GM18907 (cell line): ENCODE data around the gene NKX6-2.

Experiments
- ATAC-seq: cut with Tn5 transposase; IDR thresholded peaks from one replicate; pipeline ENCODE4 v1.9.1; 2021; ENCODE audit warnings: mild to moderate bottlenecking, moderate library complexity; ENCODE audit not compliant: unreplicated experiment

Gene NKX6-2

GRCh38 chr10:132762267-132762666 lies 23.7 kb downstream of the NKX6-2 start:
- ATAC-seq = no peak

GRCh38 chr10:132761395-132762060 lies 24.4 kb downstream of the NKX6-2 start:
- ATAC-seq = no peak

GRCh38 chr10:132758865-132759264 lies 27.1 kb downstream of the NKX6-2 start:
- no peak for ATAC-seq

- ATAC-seq = no peak
These were observed 28.8 kb downstream of the NKX6-2 start for GRCh38 chr10:132757171-132757570.

- no peak for ATAC-seq
These were observed 29.4 kb downstream of the NKX6-2 start for GRCh38 chr10:132756591-132756990.

- no peak for ATAC-seq
These were observed 30.7 kb downstream of the NKX6-2 start for GRCh38 chr10:132755166-132755711.

GRCh38 chr10:132754071-132754470 lies 31.9 kb downstream of the NKX6-2 start:
- no peak for ATAC-seq

GRCh38 chr10:132753596-132753995 lies 32.4 kb downstream of the NKX6-2 start:
- ATAC-seq = no peak

- ATAC-seq = no peak
These were observed 33.0 kb downstream of the NKX6-2 start for GRCh38 chr10:132752961-132753360.

- no peak for ATAC-seq
These were observed 33.6 kb downstream of the NKX6-2 start for GRCh38 chr10:132752378-132752777.

- no peak for ATAC-seq
These were observed 35.0 kb downstream of the NKX6-2 start for GRCh38 chr10:132750936-132751335.

GRCh38 chr10:132749371-132749795 lies 36.6 kb downstream of the NKX6-2 start:
- ATAC-seq = no peak

GRCh38 chr10:132748545-132749370 lies 37.2 kb downstream of the NKX6-2 start:
- ATAC-seq = no peak

GRCh38 chr10:132748135-132748534 lies 37.8 kb downstream of the NKX6-2 start:
- no peak for ATAC-seq

- no peak for ATAC-seq
These were observed 38.9 kb downstream of the NKX6-2 start for GRCh38 chr10:132746801-132747625.

GRCh38 chr10:132746386-132746785 lies 39.6 kb downstream of the NKX6-2 start:
- no peak for ATAC-seq

GRCh38 chr10:132745971-132746370 lies 40.0 kb downstream of the NKX6-2 start:
- no peak for ATAC-seq

- no peak for ATAC-seq
These were observed 40.4 kb downstream of the NKX6-2 start for GRCh38 chr10:132745511-132745910.

- no peak for ATAC-seq
These were observed 41.1 kb downstream of the NKX6-2 start for GRCh38 chr10:132744839-132745238.

- no peak for ATAC-seq
These were observed 41.9 kb downstream of the NKX6-2 start for GRCh38 chr10:132743925-132744490.
